Activated CD8-positive, alpha-beta T cell treated with anti-CD3 and anti-CD28 coated beads for 36 hours (primary cell): ENCODE results near the gene MEF2D. TPM values are rescaled to one million over a fixed set of nuclear protein-coding genes. Genes with fewer than 3 reads are reported as not detected.

Experiments
- ATAC-seq: fragments of 200-7000 bp; cut with Tn5 transposase; one replicate; pipeline ENCODE4 v1.10.0; 2021; ENCODE audit warnings: mild to moderate bottlenecking, moderate library complexity
- CTCF ChIA-PET: fragments of 350-600 bp; sonication (Branson Sonifier 250); formaldehyde crosslinking; loops from one replicate; lab custom pipeline; 2021; ENCODE audit warnings: antibody characterized with exemption; lab: Charles Lee
- POLR2A ChIA-PET: fragments of 350-600 bp; sonication (Branson Sonifier 250); formaldehyde crosslinking; loops from one replicate; lab custom pipeline; 2021; ENCODE audit warnings: antibody characterized with exemption; lab: Charles Lee
- DNase-seq: peaks from one replicate; pipeline ENCODE4 v3.0.0-alpha.2; 2020
- H3K27ac Mint-ChIP-seq: one replicate; pipeline ENCODE4 v1.8.0; 2021; ENCODE audit warnings: mild to moderate bottlenecking, mixed read lengths
- H3K27me3 Mint-ChIP-seq: one replicate; pipeline ENCODE4 v1.8.0; 2021; ENCODE audit warnings: mixed read lengths
- H3K36me3 Mint-ChIP-seq: one replicate; pipeline ENCODE4 v1.8.0; 2021; ENCODE audit warnings: low read depth, mixed read lengths
- H3K4me1 Mint-ChIP-seq: one replicate; pipeline ENCODE4 v1.8.0; 2021; ENCODE audit warnings: low read depth, mixed read lengths
- H3K4me3 Mint-ChIP-seq: one replicate; pipeline ENCODE4 v1.8.0; 2021; ENCODE audit warnings: mild to moderate bottlenecking, moderate library complexity, mixed read lengths
- H3K9me3 Mint-ChIP-seq: one replicate; pipeline ENCODE4 v1.8.0; 2021; ENCODE audit warnings: mixed read lengths
- intact Hi-C: fragments of 100-400 bp; cut with micrococcal nuclease; formaldehyde crosslinking; loops from one replicate; pipeline ENCODE4 v1.10.0; 2022
- microRNA-seq: library from miRNA; unstranded; fragments of <30 nt; microRNA quantifications from one replicate; pipeline ENCODE4 v1.2.0, GENCODE V29; 2022; ENCODE audit warnings: borderline microRNAs expressed, borderline replicate concordance
- total RNA-seq, 2 experiments: library from RNA; stranded (reverse); gene quantifications; one replicate each; pipeline ENCODE4 v1.2.3, GENCODE V29; 2021
- TF ChIP-seq, protein P1 (sequence below): fragments of 200-600 bp; IDR thresholded peaks from one replicate; pipeline ENCODE4 v1.8.0; 2022; ENCODE audit warnings: antibody characterized with exemption, mild to moderate bottlenecking

MEF2D gene
- total RNA-seq, 2 experiments from 2014 or later = 35.3 to 35.8 TPM

DNA sequence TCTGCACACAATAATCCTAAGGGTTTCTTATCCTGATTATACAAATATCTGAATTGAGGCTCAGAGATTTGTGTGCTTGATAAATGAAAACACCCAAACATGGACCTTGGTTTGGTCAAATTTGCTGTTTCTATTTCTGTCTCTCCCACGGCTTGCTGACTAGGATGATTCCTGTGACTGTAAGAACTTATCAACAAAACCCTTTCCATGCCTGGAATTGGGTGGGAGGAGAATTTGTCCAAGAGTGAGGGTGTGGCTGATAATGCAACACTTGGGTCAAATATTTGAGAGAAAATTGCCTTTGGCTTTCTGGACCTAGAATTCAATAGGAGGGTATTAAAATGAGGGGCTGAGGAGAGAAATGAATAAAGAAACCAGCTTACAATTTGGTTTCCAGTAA, 83.6 kb downstream of the MEF2D start:
- TF ChIP-seq, protein P1, sequence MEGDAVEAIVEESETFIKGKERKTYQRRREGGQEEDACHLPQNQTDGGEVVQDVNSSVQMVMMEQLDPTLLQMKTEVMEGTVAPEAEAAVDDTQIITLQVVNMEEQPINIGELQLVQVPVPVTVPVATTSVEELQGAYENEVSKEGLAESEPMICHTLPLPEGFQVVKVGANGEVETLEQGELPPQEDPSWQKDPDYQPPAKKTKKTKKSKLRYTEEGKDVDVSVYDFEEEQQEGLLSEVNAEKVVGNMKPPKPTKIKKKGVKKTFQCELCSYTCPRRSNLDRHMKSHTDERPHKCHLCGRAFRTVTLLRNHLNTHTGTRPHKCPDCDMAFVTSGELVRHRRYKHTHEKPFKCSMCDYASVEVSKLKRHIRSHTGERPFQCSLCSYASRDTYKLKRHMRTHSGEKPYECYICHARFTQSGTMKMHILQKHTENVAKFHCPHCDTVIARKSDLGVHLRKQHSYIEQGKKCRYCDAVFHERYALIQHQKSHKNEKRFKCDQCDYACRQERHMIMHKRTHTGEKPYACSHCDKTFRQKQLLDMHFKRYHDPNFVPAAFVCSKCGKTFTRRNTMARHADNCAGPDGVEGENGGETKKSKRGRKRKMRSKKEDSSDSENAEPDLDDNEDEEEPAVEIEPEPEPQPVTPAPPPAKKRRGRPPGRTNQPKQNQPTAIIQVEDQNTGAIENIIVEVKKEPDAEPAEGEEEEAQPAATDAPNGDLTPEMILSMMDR = no peak
- ChIA-PET POLR2A (no interaction called here), CTCF (interaction anchor here (7.1 to 7.5 kb wide), 2 partner anchors 29 to 32 kb away, joined by 57 to 113 read pairs; no protein-coding TSS in a partner anchor)
- intact Hi-C loops = no loop called here
- Mint-ChIP-seq H3K9me3 (no peaks in the 10 kb centered on the region), H3K36me3 (no peaks in the 10 kb centered on the region), H3K4me1 (peaks cover 17% of the 10 kb centered on the region), H3K27me3 (peaks cover 53% of the 10 kb centered on the region), H3K27ac (no peak overlapping the region), H3K4me3 (no peak overlapping the region)
- no peak for ATAC-seq
- no peak for DNase-seq

DNA sequence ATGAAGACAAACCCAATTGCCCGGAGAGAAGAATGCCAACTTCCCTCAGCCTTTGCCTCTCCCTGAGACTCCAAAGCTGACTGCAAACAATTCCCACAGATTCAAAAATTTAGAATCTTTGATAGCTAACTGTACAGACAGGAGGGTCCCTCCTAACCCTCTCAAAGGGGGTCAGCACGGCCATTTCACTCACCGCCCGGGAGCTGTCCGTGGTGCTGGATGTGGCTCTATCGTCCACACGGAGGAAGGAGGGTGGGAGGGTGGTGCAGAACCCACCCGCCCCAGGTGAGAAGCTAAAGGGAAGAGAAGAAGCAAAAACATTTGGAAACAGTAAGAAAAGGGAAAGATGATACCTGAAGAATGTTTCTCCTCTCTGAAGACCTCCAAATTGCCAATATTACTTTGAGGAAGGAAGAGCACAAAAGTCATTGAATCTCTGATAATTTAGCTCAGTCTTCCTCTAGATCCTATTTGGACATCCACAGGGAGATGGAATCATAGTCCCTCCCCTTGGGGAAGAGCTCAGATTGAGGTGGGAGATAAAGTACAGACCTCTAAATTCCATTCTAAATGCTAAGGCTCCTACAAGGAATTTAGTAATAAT, 86.0 kb downstream of the MEF2D start:
- CTCF ChIA-PET = interaction anchor here (0.9 to 7.5 kb wide), 3 partner anchors 15 to 32 kb away, joined by 3 to 113 read pairs (median 57); no protein-coding TSS in a partner anchor
- intact Hi-C loops = no loop called here
- H3K9me3 Mint-ChIP-seq = no peaks in the 10 kb centered on the region
- DNase-seq (no peak), ATAC-seq (no peak)
- H3K27ac Mint-ChIP-seq = no peak overlapping the region
- no peak overlapping the region for H3K4me3 Mint-ChIP-seq
- POLR2A ChIA-PET = interaction anchor here (0.7 to 1.0 kb wide), 2 partner anchors 8 to 18 kb away, joined by 3 read pairs; no protein-coding TSS in a partner anchor
- TF ChIP-seq, protein P1 = no peak
- H3K36me3 Mint-ChIP-seq = no peaks in the 10 kb centered on the region
- peaks cover 47% of the 10 kb centered on the region for H3K27me3 Mint-ChIP-seq
- H3K4me1 Mint-ChIP-seq = peaks cover under 1% of the 10 kb centered on the region

Small RNA genes lying within 50 kb of the gene (microRNA-seq; reads per million reads assigned to microRNA genes)
- gene MIR9-1 = not detected

Other genes starting within 250 kb of the MEF2D start
- gene SMG5, start 217.9 kb downstream of the MEF2D start, total RNA-seq = 10 to 100 TPM; 70.3 to 70.7 TPM
- 1 to 10 TPM; 8.0 to 8.2 TPM for gene TMEM79, start 216.4 kb downstream of the MEF2D start, total RNA-seq
- gene GLMP, start 205.1 kb downstream of the MEF2D start, total RNA-seq = 10 to 100 TPM in 1 of 2 experiments, 1 to 10 TPM in 1; 9.3 to 11.3 TPM
- under 1 TPM in 1 of 2 experiments, not detected in 1; 0.43 TPM for gene VHLL, start 201.5 kb downstream of the MEF2D start, total RNA-seq
- gene CCT3, start 162.5 kb downstream of the MEF2D start, total RNA-seq = 100 to 1,000 TPM; 379 to 388 TPM
- under 1 TPM in 1 of 2 experiments, not detected in 1; 0.72 TPM for gene TSACC, start 162.2 kb downstream of the MEF2D start, total RNA-seq
- gene RHBG, start 131.6 kb downstream of the MEF2D start, total RNA-seq = not detected
- gene IQGAP3, start 71.8 kb upstream of the MEF2D start, total RNA-seq = 10 to 100 TPM; 14.4 to 14.9 TPM
- 10 to 100 TPM; 19.8 to 20.2 TPM for gene TTC24, start 78.9 kb upstream of the MEF2D start, total RNA-seq
- 10 to 100 TPM; 65.4 to 68.6 TPM for gene NAXE, start 91.0 kb upstream of the MEF2D start, total RNA-seq
- gene GPATCH4, start 100.7 kb upstream of the MEF2D start, total RNA-seq = 10 to 100 TPM; 50.7 to 51.0 TPM
- gene HAPLN2, start 118.6 kb upstream of the MEF2D start, total RNA-seq = not detected
- gene BCAN, start 141.3 kb upstream of the MEF2D start, total RNA-seq = not detected
- not detected for gene NES, start 176.6 kb upstream of the MEF2D start, total RNA-seq
- gene CRABP2, start 204.8 kb upstream of the MEF2D start, total RNA-seq = under 1 TPM; 0.78 to 0.90 TPM
- gene METTL25B, start 227.7 kb upstream of the MEF2D start, total RNA-seq = 10 to 100 TPM; 32.3 to 32.5 TPM
- 10 to 100 TPM; 40.6 to 44.5 TPM for gene ISG20L2, start 228.0 kb upstream of the MEF2D start, total RNA-seq
- gene MRPL24, start 240.3 kb upstream of the MEF2D start, total RNA-seq = 10 to 100 TPM; 84.2 to 93.6 TPM